ENCODE data around the gene SLIT1.
"Not testable (repeated sequence)": the region's sequence is repeated elsewhere in the genome, so short reads cannot be mapped to it uniquely, and the experiment has no call there.

Gene SLIT1

DNA sequence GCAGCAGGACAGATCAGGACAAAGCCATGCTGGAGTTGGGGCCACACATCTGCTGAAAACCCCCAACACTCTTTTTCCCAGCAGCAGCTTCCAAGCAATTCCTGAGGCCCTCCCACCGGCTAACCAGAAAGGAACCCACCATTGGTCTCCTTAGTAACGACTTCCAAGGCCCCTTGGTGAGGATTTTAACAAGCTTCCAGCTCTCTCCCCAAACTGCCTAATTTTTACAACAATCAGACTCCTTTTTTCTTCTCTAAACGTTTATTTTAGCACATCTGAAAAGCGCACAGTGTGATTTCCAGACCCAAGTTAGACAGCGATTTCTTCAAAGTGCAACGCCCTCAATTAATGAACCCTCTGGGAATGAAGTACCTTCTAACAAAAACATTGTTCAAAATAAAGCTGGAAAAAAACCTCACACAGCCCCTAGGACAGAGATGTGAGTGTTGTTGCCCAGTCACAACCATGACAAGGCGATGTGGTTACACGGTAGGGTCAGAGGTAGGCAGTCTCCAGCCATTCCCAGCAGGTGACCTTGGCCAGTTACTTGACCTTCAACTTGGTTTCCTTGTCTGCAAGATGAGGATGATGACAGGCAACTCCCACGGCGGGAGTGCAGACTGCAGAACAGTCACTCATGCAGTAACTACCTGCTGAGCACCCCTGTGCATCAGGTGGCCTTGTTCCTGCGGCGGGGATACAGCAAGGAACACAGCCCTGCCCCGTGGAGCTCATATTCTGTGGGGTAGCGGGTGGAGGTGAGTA is 82.3 kb downstream of the SLIT1 start:
- no peak for DNase-seq

DNA sequence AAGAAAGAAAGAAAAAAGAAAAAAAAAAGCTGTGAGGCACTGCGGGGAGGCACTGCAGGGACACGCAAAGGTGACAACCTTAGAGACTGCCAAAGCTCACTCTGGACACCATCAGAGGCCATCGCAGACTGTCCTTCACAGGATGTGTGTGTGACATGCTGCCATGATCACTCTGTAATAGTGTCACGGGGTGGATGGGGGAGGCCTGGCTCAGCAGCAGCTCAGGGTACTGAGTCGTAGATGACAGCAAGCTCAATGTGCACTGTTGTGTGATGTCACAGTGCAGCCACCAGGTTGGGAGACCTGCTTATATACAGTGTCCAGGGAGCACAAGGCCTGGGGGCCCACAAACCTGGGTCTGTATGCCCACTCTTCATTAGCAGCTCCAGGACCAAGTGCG is 83.3 kb downstream of the SLIT1 start:
- DNase-seq = no peak

DNA sequence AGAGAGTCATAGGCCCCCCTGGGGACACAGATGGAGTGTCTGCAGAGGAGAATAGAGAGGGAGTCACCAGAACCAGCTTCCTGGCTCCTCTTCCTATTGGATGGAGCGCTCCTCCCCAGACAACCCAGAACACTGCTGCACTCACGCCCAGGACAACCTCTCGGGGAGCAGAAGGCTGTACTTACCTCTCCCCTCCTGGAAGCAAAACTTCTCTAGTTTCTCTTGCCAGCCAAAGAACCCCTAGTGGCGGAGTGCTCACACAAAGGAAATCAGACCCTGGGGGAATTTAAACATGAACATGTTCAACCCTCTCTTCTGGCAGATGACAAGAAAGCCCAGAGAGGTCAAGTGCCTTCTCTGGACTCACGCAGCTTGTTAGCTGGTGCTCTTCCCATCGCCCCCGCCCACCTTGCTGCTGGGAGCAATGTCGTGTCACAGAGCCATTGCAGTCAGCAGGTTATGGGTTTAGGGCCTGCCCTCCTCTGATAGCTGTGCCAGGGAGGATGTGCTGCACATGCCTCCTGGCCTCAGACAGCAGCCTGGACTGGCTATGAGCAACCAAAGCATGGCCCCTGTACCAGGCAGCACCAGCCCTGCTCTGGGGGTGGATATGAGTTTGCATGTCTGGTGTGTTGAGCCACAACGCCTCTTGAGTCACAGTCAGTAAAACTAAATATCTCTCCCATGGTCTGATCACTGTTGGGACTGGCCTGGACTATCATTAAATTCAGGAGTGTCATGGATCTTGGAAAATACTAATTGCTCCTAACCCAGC is 84.4 kb downstream of the SLIT1 start:
- DNase-seq = no peak

DNA sequence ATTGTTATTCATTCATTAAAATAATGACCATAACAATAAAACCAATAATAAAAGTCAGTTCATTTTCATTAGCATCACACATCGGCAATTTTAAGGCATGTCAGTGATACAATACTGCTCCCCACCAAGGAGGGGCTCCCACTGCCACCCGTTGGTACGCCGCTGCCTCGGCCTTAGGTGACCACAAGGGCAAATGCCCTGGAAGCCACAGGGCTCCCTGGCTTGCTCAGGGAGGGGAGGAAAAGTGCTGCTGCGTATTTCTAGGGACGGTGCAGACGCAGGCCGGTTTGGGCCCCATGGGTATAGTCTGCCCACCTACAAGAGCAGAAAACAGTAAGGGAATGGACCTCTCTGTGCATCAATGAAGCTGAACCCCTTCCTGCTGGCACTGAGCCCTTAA is 85.1 kb downstream of the SLIT1 start:
- DNase-seq = no peak

DNA sequence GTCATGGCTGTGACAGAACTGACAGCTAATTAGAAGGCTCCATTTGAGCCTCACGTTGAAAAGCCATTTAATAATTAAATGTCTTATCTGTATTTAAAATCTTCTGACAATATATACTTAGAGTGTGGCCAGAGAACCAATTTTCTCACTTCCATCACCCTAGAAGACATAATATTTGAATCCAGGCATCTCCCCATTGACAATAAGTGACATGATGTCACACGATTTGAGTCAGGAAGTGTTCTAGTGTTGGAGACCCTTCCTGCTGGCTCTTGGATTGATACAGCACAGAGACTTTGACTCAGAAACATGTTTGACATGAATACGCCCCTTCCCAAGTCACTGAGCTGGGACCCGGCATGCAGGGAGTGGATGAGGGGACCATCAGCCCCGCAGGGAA is 85.9 kb downstream of the SLIT1 start:
- DNase-seq = no peak

DNA sequence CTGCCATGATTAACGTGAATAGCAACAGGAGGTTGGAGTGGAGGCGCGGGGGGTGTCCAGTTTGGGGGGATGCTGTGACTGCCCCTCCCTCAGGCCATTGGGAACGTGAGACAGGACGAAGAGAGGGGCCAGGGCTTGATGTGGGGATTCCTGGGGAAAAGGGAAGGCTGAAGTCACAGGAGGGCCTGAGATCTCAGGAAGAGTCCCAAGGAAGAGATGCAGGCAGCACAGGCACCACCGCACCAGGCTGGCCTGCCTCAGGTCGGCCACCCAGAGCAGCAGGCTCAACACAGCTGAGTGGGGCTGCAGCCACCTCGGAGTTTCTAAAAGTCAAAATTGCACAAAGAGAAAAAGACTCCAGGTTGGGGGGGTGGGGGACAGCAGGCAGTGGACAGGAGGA is 86.7 kb downstream of the SLIT1 start:
- DNase-seq = no peak

DNA sequence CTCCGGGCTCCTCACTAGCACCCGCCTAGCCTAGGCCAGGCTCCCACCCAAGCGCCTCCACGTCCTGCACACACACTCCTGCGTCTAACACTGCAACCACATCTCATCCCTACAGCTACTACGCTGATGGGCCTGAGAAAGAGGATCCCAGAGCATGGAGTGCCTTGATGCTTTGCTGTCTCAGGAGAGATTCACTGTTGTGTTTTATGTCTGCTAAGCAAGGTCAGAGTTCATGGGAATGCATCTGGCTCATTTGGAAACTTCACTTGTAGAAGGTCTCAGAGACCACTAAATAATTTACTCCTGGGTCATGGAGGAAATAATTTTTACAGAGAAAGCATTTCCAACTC is 88.7 kb downstream of the SLIT1 start:
- DNase-seq = no peak

DNA sequence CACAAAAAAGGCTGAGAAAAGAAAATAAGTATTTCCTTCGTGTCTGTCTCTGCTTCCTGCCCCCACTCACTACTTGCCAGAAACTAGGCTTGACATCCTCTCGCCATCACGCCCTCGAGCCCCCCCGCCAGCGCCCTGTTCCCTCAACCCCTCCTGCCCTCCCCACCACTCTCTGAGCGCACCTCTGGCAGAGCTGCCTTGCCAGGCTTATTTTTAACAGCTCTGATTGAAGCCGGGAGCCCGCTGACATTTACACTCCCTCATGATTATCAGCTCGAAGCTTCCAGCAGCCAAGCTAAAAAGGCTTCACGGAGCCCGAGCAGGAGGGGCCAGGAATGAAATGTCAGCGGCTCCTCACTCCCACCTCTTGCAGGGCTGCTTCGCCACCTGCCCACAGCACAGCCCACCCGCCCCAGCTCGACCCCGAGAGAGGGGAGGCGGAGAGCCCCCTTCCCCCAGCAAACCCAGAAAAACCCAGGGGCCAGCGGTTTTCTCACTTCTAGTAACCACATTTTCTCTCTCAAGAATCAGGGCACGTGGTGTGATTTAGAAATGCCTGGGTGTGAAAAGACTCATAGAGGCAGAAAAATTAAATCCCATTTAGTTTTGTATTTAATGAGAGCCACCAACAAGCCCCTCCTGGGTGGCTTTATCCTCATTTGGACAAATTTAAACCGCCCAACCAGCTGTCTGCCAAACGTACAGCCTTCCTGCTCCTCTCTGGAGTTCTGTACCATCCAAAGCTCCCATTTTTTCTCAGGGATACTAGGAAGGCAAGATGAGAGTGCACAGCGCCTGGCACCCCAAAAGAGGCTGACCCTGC is 89.3 kb downstream of the SLIT1 start:
- peak; percentile 47 for DNase-seq

DNA sequence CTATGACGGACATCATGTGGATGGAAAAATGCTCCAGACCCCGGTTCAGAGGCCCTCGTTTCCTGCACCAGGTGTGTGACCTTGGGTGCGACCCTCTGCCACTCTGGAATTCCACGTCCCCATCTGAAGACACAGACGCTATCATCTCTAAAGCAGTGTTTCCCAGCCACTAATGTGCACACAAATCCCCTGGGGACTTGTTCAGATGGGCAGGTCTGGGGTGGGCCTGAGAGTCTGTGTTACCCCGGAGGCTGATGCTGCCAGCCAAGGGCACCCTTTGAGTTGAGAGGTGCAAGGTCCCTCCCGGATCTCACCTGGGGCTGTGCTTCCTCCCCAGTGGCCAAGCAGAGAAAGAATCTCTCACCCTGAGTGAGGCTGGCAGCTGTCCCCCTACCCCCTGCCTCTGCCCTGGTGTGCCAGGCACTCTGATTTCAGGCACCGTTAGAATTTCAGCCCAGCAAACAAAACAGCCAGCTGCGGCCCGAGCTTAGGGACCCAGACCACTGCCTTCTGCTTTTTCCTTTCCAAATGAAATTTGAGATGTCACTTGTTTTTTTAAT is 90.0 kb downstream of the SLIT1 start:
- peak; percentile 7 for DNase-seq

DNA sequence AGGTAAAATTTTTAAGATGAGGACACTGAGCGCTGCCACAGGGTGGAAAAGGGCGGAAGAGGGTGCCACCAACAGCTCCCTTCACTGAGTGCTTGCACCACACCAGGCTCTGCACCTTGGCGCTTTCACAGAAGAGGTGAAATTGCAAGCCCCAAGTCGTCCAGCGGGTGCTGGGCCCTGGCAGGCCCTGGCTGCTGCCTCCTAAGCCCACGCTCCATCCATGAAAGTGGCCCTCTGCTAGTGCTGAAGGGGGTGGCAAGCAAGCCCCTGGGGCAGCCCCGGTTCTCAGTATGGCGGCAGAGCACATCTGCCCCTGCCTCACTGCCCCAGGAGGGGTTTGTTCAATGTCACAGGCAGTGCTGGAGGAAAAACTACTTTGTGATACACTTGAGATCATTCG is 95.1 kb downstream of the SLIT1 start:
- no peak for DNase-seq

DNA sequence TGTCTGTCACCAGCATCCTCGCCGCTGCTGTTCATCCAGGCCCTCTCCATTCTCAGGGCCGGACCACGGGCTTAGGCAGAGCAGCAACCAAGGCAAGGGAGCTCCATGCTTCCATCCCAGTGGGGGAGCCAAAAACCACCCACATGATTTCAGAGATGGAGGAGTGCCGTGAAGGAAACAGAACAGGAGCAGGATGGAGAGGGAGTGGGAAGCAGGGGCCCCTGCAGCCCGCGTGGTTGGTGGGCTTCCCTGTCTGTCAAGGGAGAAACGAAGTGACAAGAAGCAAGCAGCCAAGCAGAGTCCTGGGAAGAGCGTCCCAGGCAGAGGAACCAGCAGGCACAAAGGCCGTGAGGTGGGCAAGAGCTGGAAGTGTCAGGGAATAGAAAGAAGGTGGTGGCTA is 95.7 kb downstream of the SLIT1 start:
- DNase-seq = no peak

DNA sequence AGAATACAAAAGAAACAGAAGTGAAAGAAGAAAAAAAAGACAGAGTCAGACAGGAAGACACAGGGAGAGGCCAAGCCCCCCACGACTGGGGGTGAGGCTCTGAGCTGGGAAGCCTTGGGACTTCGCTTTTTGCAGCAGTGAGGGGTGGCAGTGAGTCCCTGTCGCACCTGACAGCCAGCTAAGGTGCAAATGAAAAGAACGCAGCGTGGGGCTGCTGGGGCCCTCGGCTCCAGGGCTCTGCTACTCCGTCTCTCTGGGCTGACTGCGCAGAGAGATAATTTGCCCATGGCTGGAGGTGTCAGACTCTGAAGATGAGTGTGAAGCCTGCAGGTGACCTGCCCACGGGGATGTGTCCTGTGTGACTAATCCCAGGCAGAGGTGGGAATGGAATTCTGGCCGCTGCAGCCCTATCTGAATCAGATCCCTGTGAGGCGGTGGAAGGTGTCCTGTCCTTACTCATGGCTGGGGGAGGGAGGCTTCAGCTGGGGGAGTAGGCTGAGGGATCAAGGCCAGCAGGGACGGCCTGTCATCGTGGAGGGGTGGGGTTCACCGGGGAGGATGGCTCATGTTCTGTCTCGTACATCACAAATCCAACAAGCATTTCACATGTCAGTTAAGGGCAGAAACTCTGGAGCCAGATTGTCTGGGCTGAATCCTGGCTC is 96.4 kb downstream of the SLIT1 start:
- no peak for DNase-seq

DNA sequence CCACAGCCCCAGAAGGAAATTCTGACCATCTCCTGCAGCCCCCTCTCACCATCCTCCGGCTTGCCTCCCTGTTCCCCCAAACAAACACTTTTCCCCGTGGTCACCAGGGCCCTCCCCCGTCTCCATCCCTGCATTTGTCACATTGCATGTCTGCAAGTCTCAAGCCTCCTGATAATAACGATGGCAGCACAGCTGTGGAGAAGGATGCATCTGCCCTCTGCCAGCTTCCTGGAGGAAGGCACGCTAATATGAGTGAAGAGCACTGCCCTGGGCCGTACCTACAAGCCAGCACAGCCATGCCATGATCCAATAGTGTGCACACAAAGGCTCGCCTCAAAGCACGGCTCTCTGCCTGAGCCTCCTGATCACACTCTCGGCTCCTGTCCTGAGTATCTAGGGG is 98.5 kb downstream of the SLIT1 start:
- no peak for DNase-seq

DNA sequence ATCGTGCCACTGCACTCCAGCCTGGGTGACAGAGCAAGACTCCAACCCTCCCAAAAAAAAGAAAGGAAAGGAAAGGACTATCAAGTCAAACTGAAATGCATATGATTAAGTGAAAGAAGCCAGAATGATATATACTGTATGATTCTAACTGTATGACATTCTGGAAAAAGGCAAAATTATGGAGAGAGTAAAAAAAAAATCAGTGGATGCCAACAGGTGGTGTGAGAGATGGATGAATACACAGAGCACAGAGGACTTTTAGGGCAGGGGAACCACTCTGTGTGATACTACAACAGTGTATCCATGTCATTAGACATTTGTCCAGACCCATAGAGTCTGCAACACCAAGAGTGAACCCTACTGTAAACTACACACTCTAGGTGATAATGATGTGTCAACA is 99.2 kb downstream of the SLIT1 start:
- DNase-seq = no peak

DNA sequence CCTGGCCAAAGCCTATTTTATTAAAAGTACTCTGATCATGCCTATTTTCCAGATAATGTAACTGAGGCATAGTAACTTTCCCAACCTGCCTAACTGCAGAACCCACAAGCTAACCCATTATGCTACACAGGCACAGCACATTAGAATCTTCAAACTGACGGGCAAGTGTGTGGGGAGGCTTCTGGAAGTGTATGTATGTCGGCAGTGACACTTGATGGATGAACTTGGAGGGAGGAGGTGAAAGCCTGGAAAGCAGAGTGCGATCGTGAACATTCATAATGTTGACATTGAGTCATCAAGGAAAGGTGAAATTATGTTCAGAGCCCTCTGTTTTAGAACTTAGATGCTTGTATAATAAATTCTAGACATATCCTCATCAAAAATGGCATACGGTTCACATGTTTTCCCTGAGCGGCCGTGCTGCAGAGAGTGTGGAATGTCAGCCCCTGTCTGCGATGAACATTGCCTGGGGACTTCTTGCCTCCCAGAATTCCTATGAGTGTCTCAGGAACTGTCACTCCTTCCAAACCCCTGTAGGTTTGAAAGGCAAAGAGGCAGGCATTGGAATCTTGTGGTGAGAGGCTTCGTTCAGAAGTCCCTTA is 102.4 kb downstream of the SLIT1 start:
- no peak for DNase-seq

DNA sequence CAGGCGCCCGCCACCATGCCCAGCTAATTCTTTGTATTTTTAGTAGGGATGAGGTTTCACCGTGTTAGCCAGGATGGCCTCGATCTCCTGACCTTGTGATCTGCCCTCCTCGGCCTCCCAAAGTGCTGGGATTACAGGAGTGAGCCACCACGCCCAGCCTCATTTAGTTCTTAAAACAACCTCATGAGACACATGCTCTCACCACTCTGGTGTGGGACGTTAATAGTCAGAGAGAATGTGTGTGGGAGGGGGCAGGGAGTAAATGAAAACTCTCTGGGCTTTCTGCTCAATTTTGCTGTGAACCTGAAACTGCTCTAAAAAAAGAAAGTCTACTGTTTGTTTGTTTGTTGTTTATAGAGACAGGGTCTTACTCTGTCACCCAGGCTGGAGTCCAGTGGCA is 103.2 kb downstream of the SLIT1 start:
- not testable (repeated sequence) for DNase-seq

DNA sequence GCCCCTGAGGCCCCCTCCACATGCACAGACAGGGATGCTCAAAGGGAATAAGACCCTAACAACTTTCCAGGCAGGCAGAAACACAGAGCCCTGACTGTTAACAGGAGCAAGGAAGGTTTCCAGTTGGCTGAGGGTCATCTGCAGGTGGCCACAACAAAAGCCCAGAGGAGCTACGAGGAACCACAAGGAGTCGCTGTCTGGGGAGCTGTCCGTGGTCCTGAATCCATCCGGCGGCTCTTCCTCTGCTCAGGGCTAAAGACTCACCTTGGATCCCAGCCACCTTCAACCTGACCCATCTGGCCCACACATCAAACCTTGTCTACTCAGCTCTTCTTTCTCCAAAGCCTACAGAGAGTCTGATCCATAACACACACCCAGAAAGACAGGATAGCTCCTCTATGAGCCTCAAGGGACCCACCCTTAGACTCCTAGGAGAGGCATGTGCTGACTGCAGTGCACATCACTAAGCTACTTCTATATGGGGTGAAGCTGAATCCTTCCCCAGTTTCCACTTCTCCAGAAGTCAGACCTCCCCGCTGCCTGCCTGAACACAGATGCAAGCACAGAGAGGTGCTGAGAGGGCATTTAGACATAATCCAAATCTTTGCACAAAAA is 104.0 kb downstream of the SLIT1 start:
- peak; percentile 50 for DNase-seq

DNA sequence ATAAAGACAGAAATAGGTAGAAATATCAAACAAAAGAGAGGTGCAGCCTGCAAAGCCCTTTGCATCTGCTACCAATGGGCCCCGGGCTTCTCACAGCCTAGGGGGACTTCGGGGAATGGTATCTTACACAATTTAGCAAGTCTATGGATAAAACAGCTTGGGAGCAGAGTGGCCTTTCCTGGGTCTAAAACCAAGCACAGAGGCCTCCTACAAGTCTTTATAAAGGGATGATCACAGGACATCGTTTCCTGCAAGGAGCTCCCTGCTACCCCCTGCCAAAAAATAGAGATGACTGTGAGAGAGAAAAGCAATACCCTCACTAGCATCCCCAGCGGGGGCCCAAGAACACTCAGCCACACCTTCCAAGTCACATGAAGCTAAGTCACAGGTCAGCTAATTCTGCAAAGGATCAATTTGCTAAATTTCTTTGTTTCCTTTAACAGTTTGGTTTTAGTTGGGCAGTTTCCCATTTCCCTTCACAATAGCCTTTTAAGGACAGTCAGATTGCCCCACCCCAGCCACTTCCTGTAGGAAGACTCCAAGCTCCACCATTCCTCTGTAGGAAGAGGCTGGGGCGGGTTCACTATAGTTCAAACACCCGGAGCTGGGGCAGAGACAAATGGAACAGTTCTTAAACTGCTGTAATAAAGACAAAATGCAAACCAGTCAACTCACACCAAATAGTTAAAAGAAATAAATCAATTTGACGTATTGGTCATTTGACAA is 105.5 kb downstream of the SLIT1 start:
- DNase-seq = no peak

DNA sequence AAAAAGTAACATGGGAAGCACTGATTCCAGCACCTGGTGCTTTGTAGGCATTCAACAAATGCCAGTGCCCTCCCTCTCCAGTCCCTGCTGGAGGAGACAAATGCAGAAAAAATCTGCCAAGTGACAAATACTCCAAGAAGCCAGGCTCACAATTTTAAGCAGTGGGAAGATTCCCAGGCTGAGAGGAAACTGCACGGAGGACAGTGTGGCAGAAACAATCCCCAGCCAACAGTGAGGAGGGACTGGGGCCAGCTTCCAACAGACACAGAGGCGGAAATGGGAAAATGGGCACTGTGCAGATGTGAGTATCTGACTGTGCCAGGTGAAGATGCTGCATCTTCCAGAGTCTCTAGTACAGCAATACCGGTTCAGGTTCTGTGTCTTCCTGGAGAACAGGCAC is 106.3 kb downstream of the SLIT1 start:
- DNase-seq = no peak

DNA sequence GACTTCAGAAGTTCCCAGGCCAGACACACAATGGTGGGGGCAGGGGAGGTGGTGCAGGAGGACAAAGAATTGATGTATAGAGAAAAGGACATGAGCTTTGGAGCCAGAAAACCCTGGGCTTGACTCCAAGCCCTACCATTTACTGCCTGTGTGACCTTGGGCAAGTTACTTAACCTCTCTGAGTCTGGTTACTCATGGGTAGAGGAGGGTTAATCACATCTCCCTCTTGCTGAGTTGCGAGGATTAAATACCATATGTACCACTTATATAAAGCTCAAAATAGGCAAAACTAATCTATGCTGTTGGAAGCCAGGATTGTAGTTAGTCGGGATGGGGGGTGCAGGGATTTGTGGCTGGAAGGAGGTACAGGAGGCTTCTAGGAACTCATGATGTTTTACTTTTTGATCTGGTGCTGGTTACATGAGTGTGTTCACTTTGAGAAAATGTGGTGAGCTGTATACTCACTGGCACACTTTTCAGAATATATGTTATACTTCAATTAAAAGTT is 106.8 kb downstream of the SLIT1 start:
- no peak for DNase-seq
